K562 (cell line): ENCODE results near the gene IRF5. TPM values are rescaled to one million over a fixed set of nuclear protein-coding genes. Genes with fewer than 3 reads are reported as not detected.

Experiments used
- ATAC-seq: fragments of 200-7000 bp; cut with Tn5 transposase; 3 replicates; pipeline ENCODE4 v1.9.1; 2020; ENCODE audit warnings: moderate library complexity
- BruUV-seq: library from RNA; stranded (reverse); fragments of 400-500 nt; replicated peaks from 2 replicates; lab custom pipeline; 2021; lab: Mats Ljungman, UMichigan
- CTCF ChIA-PET: fragments of 300-600 bp; formaldehyde crosslinking; extraction: SDS; loops from one replicate; lab custom pipeline; 2021; ENCODE audit warnings: low intra/inter-chr PET ratio; lab: Yijun Ruan, JAX
- POLR2A ChIA-PET: fragments of 300-600, 350-650 bp; sonication (Branson Sonifier 250); formaldehyde crosslinking; extraction: SDS; loops from one replicate; lab custom pipeline; 2021; ENCODE audit warnings: antibody characterized with exemption, inconsistent platforms; lab: Yijun Ruan, JAX
- DNase-seq, 4 experiments: peaks; one replicate each; pipeline versions ENCODE4 v3.0.0 to v3.0.0-alpha.2; 2011 to 2018; ENCODE audit warnings: low spot score in 3 of 4, mixed read lengths in 3 of 4; ENCODE audit errors: extremely low read depth in 1 of 4
- FAIRE-seq: peaks from 2 replicates; lab custom pipeline; 2011; peaks lifted over from hg19 to GRCh38; lab: Jason Lieb, UNC
- H2AFZ ChIP-seq: 2 replicates; pipeline ENCODE4 v1.6.0; 2011; ENCODE audit warnings: low read depth, low read length, control low read depth, inconsistent platforms
- H3K27ac ChIP-seq: fragments of 200-600 bp; 3 replicates; pipeline ENCODE4 v1.8.0; 2011; ENCODE audit warnings: low read depth, mild to moderate bottlenecking, control low read depth, inconsistent platforms, low read length, moderate library complexity, mixed read lengths; ENCODE audit errors: extremely low read depth
- H3K27me3 ChIP-seq, 2 experiments: fragments of 300-600 bp in 1 of 2; 2 replicates in 1 of 2; 3 replicates in 1 of 2; pipeline versions ENCODE4 v1.6.0 to v1.8.0; 2011; ENCODE audit warnings: inconsistent platforms in 2 of 2, low read length in 2 of 2, mild to moderate bottlenecking in 1 of 2, mixed read lengths in 1 of 2, moderate library complexity in 1 of 2; ENCODE audit not compliant: control insufficient read depth in 2 of 2, insufficient read depth in 2 of 2
- H3K36me3 ChIP-seq: fragments of 300-600 bp; 3 replicates; pipeline ENCODE4 v1.8.0; 2011; ENCODE audit warnings: mild to moderate bottlenecking, low read length, inconsistent platforms; ENCODE audit not compliant: control insufficient read depth, insufficient read depth
- H3K4me1 ChIP-seq, 2 experiments: fragments of 200-600 bp in 1 of 2; replicated peaks in 1 of 2; 2 replicates in 1 of 2; 3 replicates in 1 of 2; pipeline versions ENCODE4 v1.5.1 to v1.8.0; 2011; ENCODE audit warnings: inconsistent platforms in 2 of 2, low read length in 2 of 2, mild to moderate bottlenecking in 1 of 2, mixed read lengths in 1 of 2, moderate library complexity in 1 of 2; ENCODE audit not compliant: control insufficient read depth in 2 of 2, insufficient read depth in 2 of 2
- H3K4me2 ChIP-seq: 2 replicates; pipeline ENCODE4 v1.6.1; 2011; ENCODE audit warnings: low read length, control low read depth, inconsistent platforms, mixed read lengths; ENCODE audit not compliant: insufficient read depth
- H3K4me3 ChIP-seq: fragments of 200-600 bp; sonication (generic), shearing (Covaris generic); 2 replicates; pipeline ENCODE4 v1.5.1; 2016; ENCODE audit warnings: control low read depth, inconsistent platforms
- H3K79me2 ChIP-seq: fragments of 200-600 bp; 3 replicates; pipeline ENCODE4 v1.8.0; 2011; ENCODE audit warnings: low read length, inconsistent platforms; ENCODE audit not compliant: control insufficient read depth, insufficient read depth
- H3K9ac ChIP-seq, 2 experiments: 2 replicates each; pipeline versions ENCODE4 v1.6.0 to v1.6.1; 2011; ENCODE audit warnings: low read depth in 2 of 2, low read length in 2 of 2, control low read depth in 1 of 2, inconsistent platforms in 1 of 2, mild to moderate bottlenecking in 1 of 2, mixed read lengths in 1 of 2; ENCODE audit not compliant: insufficient read depth in 1 of 2
- H3K9me1 ChIP-seq: one replicate; pipeline ENCODE4 v1.6.0; 2011; ENCODE audit warnings: inconsistent platforms, mild to moderate bottlenecking, low read length, moderate library complexity; ENCODE audit not compliant: control insufficient read depth, insufficient read depth
- H3K9me3 ChIP-seq: replicated peaks from 2 replicates; pipeline ENCODE4 v1.5.1; 2011; ENCODE audit warnings: low read depth, low read length, inconsistent platforms; ENCODE audit not compliant: control insufficient read depth, insufficient read depth
- H4K20me1 ChIP-seq: replicated peaks from 2 replicates; pipeline ENCODE4 v1.6.1; 2011; ENCODE audit warnings: low read length, inconsistent platforms, mixed read lengths; ENCODE audit not compliant: control insufficient read depth, insufficient read depth
- JUN ChIP-seq, 2 experiments: sonication (generic) in 1 of 2; formaldehyde crosslinking in 1 of 2; IDR thresholded peaks; 2 replicates each; pipeline versions ENCODE4 v1.6.1 to v1.8.0; 2012 to 2022; ENCODE audit warnings: borderline replicate concordance in 2 of 2, mild to moderate bottlenecking in 2 of 2, improper control_type of control experiment in 1 of 2, low read depth in 1 of 2, low read length in 1 of 2, missing genetic modification reagents in 1 of 2
- OTX1 ChIP-seq: fragments of 450-650 bp; formaldehyde crosslinking; IDR thresholded peaks from 2 replicates; pipeline ENCODE4 v1.4.0; 2022; ENCODE audit warnings: mild to moderate bottlenecking
- PPARD ChIP-seq: fragments of 250-450 bp; sonication (Bioruptor Pico); IDR thresholded peaks from 2 replicates; pipeline ENCODE4 v1.8.0; 2022; ENCODE audit warnings: inconsistent platforms, mild to moderate bottlenecking, moderate library complexity
- ZEB2 ChIP-seq: fragments of 450-650 bp; IDR thresholded peaks from 2 replicates; pipeline ENCODE4 v1.6.1; 2016
- WGBS: fragments of 100-300 bp; shearing (Covaris generic); methylation state at CpG from one replicate; pipeline ENCODE4 v1.1.6; 2016; ENCODE audit warnings: low coverage, mixed read lengths; ENCODE audit not compliant: insufficient coverage; ENCODE audit errors: missing lambda C conversion rate; 5-methylcytosine and 5-hydroxymethylcytosine counted together
- in situ Hi-C: fragments of 300-500 bp; cut with MboI; formaldehyde crosslinking; loops from 4 replicates; pipeline ENCODE4 v1.15.0; 2018; ENCODE audit warnings: inconsistent platforms, mixed read lengths
- intact Hi-C: fragments of 100-400 bp; cut with micrococcal nuclease; formaldehyde crosslinking; loops from 2 replicates; pipeline ENCODE4 v1.14.2; 2022
- polyA plus RNA-seq, 8 experiments: library from polyadenylated mRNA; depleted of rRNA in 4 of 8; stranded (reverse) in 5 of 8; unstranded in 3 of 8; fragments of >200 nt; fragmentation: Nextera tagmentation in 2 of 8; fragmentation: Illumina TruSeq in 1 of 8; extraction: Ambion mirVana in 2 of 8; extraction: Trizol in 1 of 8; gene quantifications; 2 replicates each; pipeline versions ENCODE4 v1.2.1 to v1.2.3, GENCODE V29; 2011 to 2014; ENCODE audit warnings: inconsistent platforms in 1 of 8, missing spikeins in 1 of 8
- total RNA-seq, 7 experiments: library from RNA; depleted of rRNA in 6 of 7; stranded (reverse); fragments of >200 nt in 6 of 7; fragmentation: Illumina TruSeq in 2 of 7; extraction: Trizol in 2 of 7; gene quantifications; 2 replicates each; pipeline versions ENCODE4 v1.2.1 to v1.2.3, GENCODE V29; 2011 to 2021; ENCODE audit warnings: low replicate concordance in 1 of 7
- TF ChIP-seq, protein P1 (sequence below): IDR thresholded peaks from 3 replicates; pipeline ENCODE4 v1.6.1; 2011; ENCODE audit warnings: borderline replicate concordance, mild to moderate bottlenecking, moderate library complexity; ENCODE audit not compliant: insufficient read length; ENCODE audit errors: extremely low read depth

The IRF5 gene
- total and polyA plus RNA-seq, 9 of the 15 experiments (the other 6 are each of a cell fraction or from before 2014, with no cell fraction given): 0.04 TPM; not detected in 8

DNA sequence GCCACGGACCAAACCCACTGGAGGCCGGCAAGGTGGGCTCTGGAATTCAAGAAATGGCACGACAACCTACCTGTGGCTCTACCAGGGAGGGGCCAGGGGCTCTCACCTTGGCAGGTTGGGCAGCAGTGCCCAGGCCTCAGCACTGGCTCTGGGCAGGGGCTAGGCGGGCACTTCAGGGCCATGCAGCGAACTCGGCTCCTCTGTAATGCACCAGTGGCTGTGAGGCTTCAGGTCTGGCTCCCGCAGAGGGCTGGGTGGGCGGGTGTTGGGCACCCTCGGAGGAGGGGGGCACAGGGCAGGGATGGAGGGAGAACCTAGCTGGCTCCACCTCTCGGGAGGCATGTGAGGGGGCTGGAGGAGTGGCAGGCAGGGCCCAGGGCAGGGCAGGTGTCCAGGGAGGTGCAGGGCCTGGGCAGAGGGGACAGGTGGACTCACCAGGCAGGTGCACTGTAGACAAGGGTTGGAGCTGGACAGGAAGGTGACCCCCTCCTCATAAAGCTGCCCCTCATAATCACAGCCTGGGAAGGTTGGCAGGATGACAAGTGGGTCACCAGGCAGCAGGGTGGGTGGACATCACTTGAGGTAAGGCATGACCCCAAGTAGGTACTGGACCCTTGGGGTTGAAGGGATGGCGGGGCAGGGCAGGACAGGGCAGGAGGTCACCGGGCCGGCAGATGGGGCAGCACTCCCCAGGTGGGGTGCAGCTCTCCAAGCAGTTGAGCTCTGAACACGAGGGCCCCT, 33.9 kb upstream of the IRF5 start:
- POLR2A ChIA-PET: interaction anchor here (0.5 to 1.0 kb wide), 5 partner anchors 8 to 442 kb away, joined by 3 to 4 read pairs (median 3); no protein-coding TSS in a partner anchor
- Histone ChIP-seq H3K79me2 (no peaks in the 10 kb centered on the region), H3K9ac (0 out of 4 replicates have a peak overlapping the region, but pooled peaks of 1 of the 2 experiments have one; percentile 26), H2AFZ (no peak overlapping the region), H3K9me1 (no peaks in the 10 kb centered on the region), H3K4me1 (peaks cover 13 to 29% of the 10 kb centered on the region in 2 experiments), H3K27ac (no peak overlapping the region), H3K27me3 (peaks cover 8 to 24% of the 10 kb centered on the region in 2 experiments), H3K9me3 (peaks cover 7% of the 10 kb centered on the region; the same call in 1 of the 2 replicates), H3K4me2 (peak overlapping the region; percentile 58; the same call in 1 of the 2 replicates), H4K20me1 (no peaks in the 10 kb centered on the region), H3K4me3 (no peak overlapping the region), H3K36me3 (no peaks in the 10 kb centered on the region)
- TF ChIP-seq ZEB2 (no peak), PPARD (CRISPR knock-in tag) (no peak), OTX1 (CRISPR knock-in tag) (0 out of 2 replicates have a peak, but pooled peaks have one; percentile 8), JUN (IDR thresholded peaks at IDR 0.05; ENCODE audit: borderline replicate concordance, low read depth, low read length) (no peak), JUN (CRISPR knock-in tag; IDR thresholded peaks at IDR 0.05; ENCODE audit: borderline replicate concordance) (no peak)
- TF ChIP-seq, protein P1, sequence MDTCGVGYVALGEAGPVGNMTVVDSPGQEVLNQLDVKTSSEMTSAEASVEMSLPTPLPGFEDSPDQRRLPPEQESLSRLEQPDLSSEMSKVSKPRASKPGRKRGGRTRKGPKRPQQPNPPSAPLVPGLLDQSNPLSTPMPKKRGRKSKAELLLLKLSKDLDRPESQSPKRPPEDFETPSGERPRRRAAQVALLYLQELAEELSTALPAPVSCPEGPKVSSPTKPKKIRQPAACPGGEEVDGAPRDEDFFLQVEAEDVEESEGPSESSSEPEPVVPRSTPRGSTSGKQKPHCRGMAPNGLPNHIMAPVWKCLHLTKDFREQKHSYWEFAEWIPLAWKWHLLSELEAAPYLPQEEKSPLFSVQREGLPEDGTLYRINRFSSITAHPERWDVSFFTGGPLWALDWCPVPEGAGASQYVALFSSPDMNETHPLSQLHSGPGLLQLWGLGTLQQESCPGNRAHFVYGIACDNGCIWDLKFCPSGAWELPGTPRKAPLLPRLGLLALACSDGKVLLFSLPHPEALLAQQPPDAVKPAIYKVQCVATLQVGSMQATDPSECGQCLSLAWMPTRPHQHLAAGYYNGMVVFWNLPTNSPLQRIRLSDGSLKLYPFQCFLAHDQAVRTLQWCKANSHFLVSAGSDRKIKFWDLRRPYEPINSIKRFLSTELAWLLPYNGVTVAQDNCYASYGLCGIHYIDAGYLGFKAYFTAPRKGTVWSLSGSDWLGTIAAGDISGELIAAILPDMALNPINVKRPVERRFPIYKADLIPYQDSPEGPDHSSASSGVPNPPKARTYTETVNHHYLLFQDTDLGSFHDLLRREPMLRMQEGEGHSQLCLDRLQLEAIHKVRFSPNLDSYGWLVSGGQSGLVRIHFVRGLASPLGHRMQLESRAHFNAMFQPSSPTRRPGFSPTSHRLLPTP: no peak
- CTCF ChIA-PET: interaction anchor here (1.5 to 1.6 kb wide), 2 partner anchors 188 to 307 kb away, joined by 5 to 10 read pairs; no protein-coding TSS in a partner anchor
- no TSS peak for BruUV-seq
- WGBS: 41% methylated on average over 12 of the region's 14 CpGs
- DNase-seq (no peak), ATAC-seq (peak; percentile 8; the same call in 1 of the 3 replicates), FAIRE-seq (no peak)
- in situ Hi-C loops: no loop called here
- intact Hi-C loops: loop anchor here (1.0 kb wide), 2 partner anchors 188 to 307 kb away; no protein-coding TSS in a partner anchor
